Measurements from ENCODE around the gene VWA5B1.

VWA5B1 gene

DNA sequence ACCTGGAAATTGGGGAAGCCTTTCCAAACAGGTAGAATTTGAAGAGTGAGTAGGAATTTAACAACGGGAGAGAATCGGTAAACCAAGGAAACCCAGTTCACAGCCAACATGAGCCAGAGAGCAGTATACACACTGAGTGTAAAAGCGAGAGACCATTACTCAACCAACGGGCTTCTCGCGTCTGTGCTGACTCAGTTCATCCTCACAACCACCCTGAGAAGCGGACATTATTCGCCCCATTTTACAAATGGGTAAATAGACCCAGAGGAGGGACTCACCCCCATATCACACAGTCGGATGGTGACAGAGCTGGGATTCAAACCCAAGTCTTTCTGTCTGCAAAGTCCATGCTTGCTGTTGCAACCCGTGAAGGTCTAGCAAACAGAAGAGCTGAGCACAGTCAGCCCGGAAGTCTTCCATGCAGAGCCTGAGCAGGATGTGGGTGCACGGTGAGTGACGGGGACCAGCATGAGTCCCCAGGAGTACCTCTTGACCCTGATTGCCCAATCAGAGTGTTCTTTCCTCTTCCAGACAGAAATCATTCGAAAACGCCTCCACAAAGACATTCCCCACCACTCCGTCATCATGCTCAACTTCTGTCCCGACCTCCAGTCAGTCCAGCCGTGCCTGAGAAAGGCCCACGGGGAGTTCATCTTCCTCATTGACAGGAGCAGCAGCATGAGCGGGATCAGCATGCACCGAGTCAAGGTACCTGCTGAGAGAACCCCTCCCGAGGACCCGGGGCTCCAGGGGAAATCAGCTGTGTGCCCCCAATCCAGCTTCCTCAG is 32.3 kb downstream of the VWA5B1 start:
- DNase-seq, result no peak

DNA sequence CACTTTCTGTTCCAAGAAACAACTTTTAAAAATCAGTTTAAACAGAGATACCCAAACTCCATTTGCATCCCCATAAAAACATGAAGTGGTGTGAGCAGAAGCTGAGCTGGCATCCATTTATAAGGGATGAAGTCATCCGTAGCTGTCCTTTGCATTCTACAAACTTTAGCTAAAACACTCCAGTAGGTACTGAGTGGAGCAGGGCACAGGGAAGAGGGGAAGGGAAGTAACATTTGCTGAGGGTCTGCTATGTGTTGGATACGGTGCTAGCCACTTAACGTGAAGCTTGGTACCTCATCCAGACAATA is 32.9 kb downstream of the VWA5B1 start:
- DNase-seq, result no peak

GRCh38 chr1:20324704-20325406 is 34.2 kb downstream of the VWA5B1 start:
- DNase-seq, result no peak

GRCh38 chr1:20325407-20325843 is 34.8 kb downstream of the VWA5B1 start:
- no peak for DNase-seq

- DNase-seq, result no peak
Observed at GRCh38 chr1:20325844-20326420, 35.3 kb downstream of the VWA5B1 start.

DNA sequence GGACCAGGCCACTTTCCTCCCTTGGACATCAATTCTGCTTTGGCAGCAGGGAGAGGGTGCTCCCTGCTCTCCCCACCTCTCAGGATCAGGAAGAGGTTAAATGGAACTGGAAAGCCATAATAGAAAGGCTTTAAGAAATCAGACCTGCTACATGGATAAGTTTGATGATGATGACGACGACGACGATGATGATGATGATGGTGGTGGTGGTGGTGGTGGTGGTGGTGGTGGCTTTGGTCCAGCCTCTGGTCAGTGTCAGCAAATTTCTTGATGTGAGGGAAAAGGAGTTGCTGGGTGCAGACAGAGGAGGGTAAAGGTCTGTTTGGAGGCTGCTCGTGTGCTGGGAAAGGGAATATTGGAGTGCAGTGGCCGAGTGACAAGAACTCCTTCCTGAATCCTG is 36.8 kb downstream of the VWA5B1 start:
- no peak for DNase-seq

- no peak for DNase-seq
Observed at GRCh38 chr1:20328201-20328600, 37.5 kb downstream of the VWA5B1 start.

GRCh38 chr1:20329793-20330542 is 39.3 kb downstream of the VWA5B1 start:
- no peak for DNase-seq

DNA sequence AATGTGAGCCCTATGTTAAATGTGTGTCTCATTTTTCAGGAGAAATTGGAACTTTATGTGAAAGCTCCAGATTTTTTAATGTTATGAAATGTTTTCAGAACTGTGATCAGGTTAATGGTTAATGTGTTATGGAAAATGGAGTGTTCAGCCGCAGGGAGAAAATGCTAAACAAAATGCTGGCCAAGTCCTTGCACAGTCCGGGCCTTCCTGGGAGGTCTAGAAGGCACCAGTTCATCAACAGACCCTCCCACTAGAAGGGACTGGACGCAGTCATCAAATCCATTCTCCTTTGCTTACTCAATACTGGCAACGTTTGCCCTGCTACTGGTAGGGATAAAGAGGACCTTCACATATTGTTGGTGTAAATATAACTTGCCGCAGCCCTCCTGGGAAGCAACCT is 43.4 kb downstream of the VWA5B1 start:
- DNase-seq, result no peak

DNA sequence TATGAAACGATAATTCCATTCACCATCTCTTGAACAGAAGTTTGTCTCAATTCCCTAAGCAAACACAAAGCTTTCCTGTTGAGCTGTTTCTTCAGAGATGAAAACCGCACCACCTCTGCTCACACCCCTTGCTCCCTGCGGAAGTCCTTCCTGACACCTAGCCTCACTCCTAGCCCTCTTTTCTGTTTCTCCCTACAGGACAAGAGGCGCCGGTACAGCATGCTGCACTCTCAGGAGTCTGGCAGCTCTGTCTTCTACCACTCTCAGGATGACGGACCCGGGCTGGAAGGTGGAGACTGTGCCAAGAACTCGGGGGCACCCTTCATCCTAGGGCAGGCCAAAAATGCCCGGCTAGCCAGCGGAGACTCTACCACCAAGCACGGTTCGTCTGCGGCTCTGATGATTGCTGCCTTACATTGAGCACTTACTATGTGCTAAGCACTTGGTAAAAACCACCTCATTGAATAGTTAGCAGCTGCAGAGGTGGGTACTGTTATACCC is 45.5 kb downstream of the VWA5B1 start:
- DNase-seq, result no peak

DNA sequence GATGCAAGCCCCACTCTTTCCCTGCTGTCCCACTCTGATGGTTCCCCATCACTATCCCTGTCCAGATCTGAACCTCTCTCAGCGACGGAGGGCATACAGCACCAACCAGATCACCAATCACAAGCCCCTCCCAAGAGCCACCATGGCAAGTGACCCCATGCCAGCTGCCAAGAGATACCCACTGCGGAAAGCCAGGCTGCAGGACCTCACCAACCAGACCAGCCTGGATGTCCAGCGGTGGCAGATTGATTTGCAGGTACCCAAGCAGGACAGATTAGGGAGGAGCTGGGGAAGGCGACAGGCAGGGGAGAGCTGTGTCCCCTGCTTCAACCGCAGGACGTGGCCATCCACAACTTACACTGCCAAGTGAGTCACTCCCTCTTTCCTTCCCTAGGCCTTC is 46.9 kb downstream of the VWA5B1 start:
- no peak for DNase-seq

DNA sequence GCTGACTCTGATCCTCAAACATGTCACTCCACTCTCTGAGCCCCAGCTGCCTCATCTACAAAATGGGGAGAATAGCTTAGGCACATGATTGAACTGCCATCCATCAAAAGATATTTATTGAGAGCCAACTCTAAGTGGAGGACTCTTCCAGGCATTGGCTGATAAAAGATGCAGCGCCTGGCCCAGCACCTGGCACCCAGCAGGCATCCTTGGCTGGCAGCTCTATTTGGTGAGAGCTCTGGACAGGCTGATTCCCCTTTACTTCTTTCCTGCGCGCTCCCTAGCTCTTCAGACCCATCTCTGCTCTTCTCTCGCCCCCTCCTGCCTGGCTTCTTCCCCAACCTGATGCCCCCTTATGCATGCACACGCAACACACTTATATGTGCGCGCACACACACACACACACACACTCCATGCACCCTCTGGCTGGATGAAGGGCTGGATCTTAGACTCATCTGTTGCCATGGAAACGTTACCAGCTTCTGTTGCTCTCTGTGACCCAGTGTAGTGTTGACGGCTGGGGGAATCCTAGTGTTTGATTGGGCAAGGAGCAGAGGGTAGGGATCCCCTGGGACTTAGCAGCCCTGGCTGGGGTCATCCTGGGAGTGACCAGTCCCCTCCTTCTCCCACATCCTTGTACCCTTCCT is 49.3 kb downstream of the VWA5B1 start:
- DNase-seq, result no peak

GRCh38 chr1:20342294-20343148 is 51.8 kb downstream of the VWA5B1 start:
- no peak for DNase-seq

GRCh38 chr1:20343149-20343937 is 52.7 kb downstream of the VWA5B1 start:
- no peak for DNase-seq

DNA sequence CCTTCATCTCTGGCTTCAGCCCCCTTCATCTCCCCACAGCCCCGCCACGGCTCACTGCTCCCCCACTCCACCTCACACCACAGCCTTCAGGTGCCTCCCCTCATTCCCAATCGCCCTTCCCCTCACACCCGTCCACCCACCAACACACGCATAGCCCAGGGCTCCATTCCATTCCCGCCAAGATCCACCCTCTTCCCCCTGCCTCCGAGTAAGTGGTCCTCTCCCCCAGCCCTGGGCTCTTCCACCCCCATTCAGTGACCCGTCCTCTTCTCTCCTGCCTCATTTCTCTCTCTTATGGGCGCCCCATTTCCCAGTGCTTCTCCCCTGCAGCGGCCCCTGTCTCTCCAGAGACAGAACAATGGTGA is 53.2 kb downstream of the VWA5B1 start:
- no peak for DNase-seq

DNA sequence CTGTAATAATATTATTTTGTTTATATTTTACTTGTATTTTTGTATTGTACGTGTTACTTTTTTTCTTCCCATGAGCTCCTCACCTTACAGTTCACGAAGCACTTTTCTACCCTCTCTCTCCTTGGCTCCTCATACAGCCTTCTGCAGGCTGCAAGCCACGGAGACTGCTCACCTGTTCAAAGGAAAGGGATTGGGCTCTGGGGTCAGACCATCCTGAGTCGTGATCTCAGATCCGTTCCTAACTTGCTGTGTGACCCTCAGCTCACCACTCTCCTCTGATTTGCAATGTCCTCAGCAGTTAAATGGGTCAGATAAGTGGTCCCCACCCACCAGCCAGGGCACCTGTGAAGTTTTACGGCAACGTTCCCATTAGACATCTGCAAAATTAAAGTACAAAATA is 54.1 kb downstream of the VWA5B1 start:
- DNase-seq, result no peak

- no peak for DNase-seq
Observed at GRCh38 chr1:20345419-20345818, 54.7 kb downstream of the VWA5B1 start.

- no peak for DNase-seq
Observed at GRCh38 chr1:20346433-20346832, 55.8 kb downstream of the VWA5B1 start.

GRCh38 chr1:20347699-20348098 is 57.0 kb downstream of the VWA5B1 start:
- no peak for DNase-seq

DNA sequence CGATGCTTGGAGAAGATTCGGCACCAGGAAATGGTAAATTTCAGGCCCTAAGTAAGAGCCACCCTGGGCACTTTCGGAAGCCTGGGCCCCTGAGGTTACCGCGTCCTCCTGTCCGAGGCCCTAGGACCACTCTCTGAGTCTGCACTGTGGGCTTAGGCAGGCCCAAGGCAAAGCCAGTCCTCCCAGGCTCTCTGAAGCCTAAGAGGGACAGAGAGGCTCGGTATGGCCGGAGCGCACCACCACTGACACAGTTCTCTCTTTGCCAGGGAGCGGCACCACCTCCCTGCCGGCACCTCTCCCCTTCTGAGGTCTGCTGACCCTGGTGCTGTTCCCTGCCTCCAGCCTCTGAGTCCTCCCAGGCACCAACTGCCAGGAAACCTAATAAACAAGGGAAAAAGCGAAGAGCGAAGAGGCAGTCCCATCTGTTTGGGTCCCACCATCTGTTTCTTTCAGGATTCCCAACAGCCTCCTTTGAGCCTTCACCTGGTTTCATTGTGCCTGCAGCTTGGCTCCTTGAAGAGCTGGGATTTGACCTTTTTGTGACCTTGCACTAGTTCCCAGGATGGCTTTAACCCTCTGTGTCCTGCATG is 57.7 kb downstream of the VWA5B1 start:
- DNase-seq, result no peak

- no peak for DNase-seq
Observed at GRCh38 chr1:20349561-20349960, 58.9 kb downstream of the VWA5B1 start.

Data from SHP77 treated with DMSO at 0.1 percent for 48 hours (cell line).